ENCODE measurements around the gene RIMBP2. TPM values are rescaled to one million over a fixed set of nuclear protein-coding genes. Genes with fewer than 3 reads are reported as not detected.

Gene RIMBP2
- polyA plus RNA-seq, 1 donor (not counting 4 experiments of a cell fraction or from before 2014, with no cell fraction given): 0.16 TPM

DNA sequence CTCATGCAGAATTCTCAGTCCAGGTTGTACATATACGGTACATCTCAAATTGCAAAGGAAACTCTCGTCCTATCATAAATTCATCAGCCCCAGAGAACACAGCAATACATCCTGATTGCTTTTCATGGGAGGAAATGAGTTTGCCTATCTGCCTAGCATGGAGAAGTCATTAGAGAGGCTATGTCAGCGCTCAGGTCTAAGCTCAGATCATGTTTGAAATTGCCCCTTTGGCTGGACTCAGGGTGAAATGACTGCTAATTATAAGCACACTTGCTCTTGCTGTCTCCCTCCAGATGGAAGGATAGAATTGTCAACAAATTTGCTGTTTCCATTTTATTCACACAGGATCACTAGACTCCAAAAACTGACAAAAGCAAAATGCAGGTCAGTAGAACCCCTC is 178.4 kb downstream of the RIMBP2 start:
- H3K27me3 ChIP-seq (ENCODE audit: control insufficient read depth, extremely low read depth, insufficient read depth, low read length): no peaks in the 10 kb centered on the region
- no peaks in the 10 kb centered on the region for H3K79me2 ChIP-seq (ENCODE audit: control insufficient read depth, insufficient read depth, low read length)
- H3K36me3 ChIP-seq (ENCODE audit: control insufficient read depth in 2 of 2, extremely low read depth in 1 of 2, insufficient read depth in 2 of 2, low read length in 2 of 2): no peaks in the 10 kb centered on the region
- H3K4me3 ChIP-seq (ENCODE audit: control insufficient read depth in 2 of 3, extremely low read depth in 1 of 3, insufficient read depth in 2 of 3, low read depth in 1 of 3, low read length in 3 of 3): no peak overlapping the region
- FAIRE-seq (no peak), DNase-seq (ENCODE audit: low read depth, low spot score) (no peak)
- dilution Hi-C loops (cut with MboI; ENCODE audit: extremely low pct_ligation_motif_present, low sequenced_read_pairs): no loop called here
- H3K27ac ChIP-seq (ENCODE audit: control insufficient read depth, insufficient read depth, low read length): no peak overlapping the region
- H3K4me1 ChIP-seq (ENCODE audit: control insufficient read depth, extremely low read depth, insufficient read depth, low read length): no peaks in the 10 kb centered on the region
- TF ChIP-seq EZH2 (IDR thresholded peaks at IDR 0.05; ENCODE audit: low read length): no peak
- TF ChIP-seq CTCF (optimal IDR thresholded peaks at IDR 0.05 in 1 of 3, IDR thresholded peaks at IDR 0.05 in 1 of 3, conservative IDR thresholded peaks at IDR 0.05 in 1 of 3; ENCODE audit: extremely low read depth in 1 of 3, insufficient read depth in 2 of 3, low read length in 3 of 3): no peak
- H3K9me1 ChIP-seq (ENCODE audit: control insufficient read depth, extremely low read depth, insufficient read depth, low read length): no peaks in the 10 kb centered on the region
- H3K4me2 ChIP-seq (ENCODE audit: control insufficient read depth, extremely low read depth, insufficient read depth, low read depth, low read length): no peak overlapping the region
- no peaks in the 10 kb centered on the region for H4K20me1 ChIP-seq (ENCODE audit: control insufficient read depth, extremely low read depth, insufficient read depth, low read length)
- H3K9ac ChIP-seq (ENCODE audit: control insufficient read depth, extremely low read depth, insufficient read depth, low read length): no peak overlapping the region
- peaks cover 2% of the 10 kb centered on the region for H3K9me3 ChIP-seq (ENCODE audit: control insufficient read depth, low read depth, low read length)
- H2AFZ ChIP-seq (ENCODE audit: control insufficient read depth, low read length): no peak overlapping the region

GRCh38 chr12:130537051-130537450 is 179.0 kb downstream of the RIMBP2 start:
- no peaks in the 10 kb centered on the region for H4K20me1 ChIP-seq (ENCODE audit: control insufficient read depth, extremely low read depth, insufficient read depth, low read length)
- no peaks in the 10 kb centered on the region for H3K36me3 ChIP-seq (ENCODE audit: control insufficient read depth in 2 of 2, extremely low read depth in 1 of 2, insufficient read depth in 2 of 2, low read length in 2 of 2)
- H3K27ac ChIP-seq (ENCODE audit: control insufficient read depth, insufficient read depth, low read length): no peak overlapping the region
- dilution Hi-C loops (cut with MboI; ENCODE audit: extremely low pct_ligation_motif_present, low sequenced_read_pairs): no loop called here
- H3K4me1 ChIP-seq (ENCODE audit: control insufficient read depth, extremely low read depth, insufficient read depth, low read length): no peaks in the 10 kb centered on the region
- no peak overlapping the region for H2AFZ ChIP-seq (ENCODE audit: control insufficient read depth, low read length)
- no peaks in the 10 kb centered on the region for H3K27me3 ChIP-seq (ENCODE audit: control insufficient read depth, extremely low read depth, insufficient read depth, low read length)
- no peak for FAIRE-seq
- TF ChIP-seq EZH2 (IDR thresholded peaks at IDR 0.05; ENCODE audit: low read length) (no peak), CTCF (optimal IDR thresholded peaks at IDR 0.05 in 1 of 3, IDR thresholded peaks at IDR 0.05 in 1 of 3, conservative IDR thresholded peaks at IDR 0.05 in 1 of 3; ENCODE audit: extremely low read depth in 1 of 3, insufficient read depth in 2 of 3, low read length in 3 of 3) (no peak)
- H3K79me2 ChIP-seq (ENCODE audit: control insufficient read depth, insufficient read depth, low read length): no peaks in the 10 kb centered on the region
- H3K4me2 ChIP-seq (ENCODE audit: control insufficient read depth, extremely low read depth, insufficient read depth, low read depth, low read length): no peak overlapping the region
- no peak for DNase-seq (ENCODE audit: low read depth, low spot score)
- no peak overlapping the region for H3K9ac ChIP-seq (ENCODE audit: control insufficient read depth, extremely low read depth, insufficient read depth, low read length)
- H3K9me3 ChIP-seq (ENCODE audit: control insufficient read depth, low read depth, low read length): peaks cover 2% of the 10 kb centered on the region
- H3K4me3 ChIP-seq (ENCODE audit: control insufficient read depth in 2 of 3, extremely low read depth in 1 of 3, insufficient read depth in 2 of 3, low read depth in 1 of 3, low read length in 3 of 3): no peak overlapping the region
- no peaks in the 10 kb centered on the region for H3K9me1 ChIP-seq (ENCODE audit: control insufficient read depth, extremely low read depth, insufficient read depth, low read length)
